ENCODE data around the gene CELA3A. TPM values are rescaled to one million over a fixed set of nuclear protein-coding genes. Genes with fewer than 3 reads are reported as not detected.
"Not testable (repeated sequence)": the region's sequence is repeated elsewhere in the genome, so short reads cannot be mapped to it uniquely, and the experiment has no call there.

The CELA3A gene
- total RNA-seq, 2 donors from 2014 or later, result 0.56 to 25.0 TPM

DNA sequence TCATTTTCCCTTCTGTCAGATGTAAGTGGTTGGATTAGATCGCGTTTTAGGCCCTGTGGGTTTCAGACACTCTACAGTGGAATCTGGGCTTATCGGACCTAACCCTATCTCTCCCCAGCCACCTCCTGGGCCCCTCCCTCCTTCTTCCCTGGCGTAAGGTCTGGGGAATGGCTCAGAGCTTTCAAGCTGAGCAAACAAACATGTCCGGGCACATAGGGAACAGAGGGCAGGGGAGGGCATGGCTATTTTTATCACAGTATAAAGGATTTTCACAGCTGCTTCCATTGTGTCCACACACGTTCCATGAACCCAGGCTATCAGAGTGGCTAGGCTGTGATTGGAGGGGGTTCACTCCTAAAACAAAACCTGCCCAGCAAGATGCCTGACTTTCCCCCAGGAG is 26.8 kb upstream of the CELA3A start:
- H3K36me3 ChIP-seq; H3K27ac ChIP-seq; H3K9ac ChIP-seq (ENCODE audit: low read depth in 2 of 2, low read length in 2 of 2); H3K27me3 ChIP-seq; H3K9me3 ChIP-seq; intact Hi-C loops (cut with DNase I); H3K4me1 ChIP-seq; H3K4me3 ChIP-seq: not testable (repeated sequence)
- DNase-seq, result peak; percentile 71

- DNase-seq; H3K9me3 ChIP-seq; intact Hi-C loops (cut with DNase I); H3K4me1 ChIP-seq; H3K36me3 ChIP-seq; H3K4me3 ChIP-seq; H3K27ac ChIP-seq; H3K9ac ChIP-seq (ENCODE audit: low read depth in 2 of 2, low read length in 2 of 2); H3K27me3 ChIP-seq: not testable (repeated sequence)
Observed at GRCh38 chr1:21975296-21975695, 26.2 kb upstream of the CELA3A start.

DNA sequence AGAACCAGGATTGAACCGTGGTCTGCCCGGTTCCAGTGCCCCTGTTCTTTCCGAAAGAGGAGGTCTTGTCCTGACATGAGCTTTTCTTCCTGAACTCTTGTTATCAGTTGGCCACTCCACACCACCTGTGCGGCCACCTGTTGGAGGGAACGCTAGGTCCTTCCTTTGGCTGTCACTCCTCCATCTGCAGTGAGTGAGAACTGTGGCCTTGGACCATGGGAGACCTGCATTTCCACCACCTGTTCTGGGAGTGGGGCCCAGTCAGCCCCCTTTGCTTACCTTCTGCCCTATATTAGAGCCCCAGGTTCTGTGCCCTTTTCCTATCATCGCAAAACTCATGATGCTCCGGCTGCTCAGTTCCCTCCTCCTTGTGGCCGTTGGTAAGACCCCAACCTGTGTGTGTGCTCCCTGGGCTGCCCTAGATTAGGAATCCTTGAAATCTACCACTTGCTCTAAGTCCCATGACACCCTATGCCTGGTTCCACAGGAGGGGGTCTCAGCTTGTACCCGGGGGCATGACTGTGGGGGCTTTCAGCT is 24.7 kb upstream of the CELA3A start, which contains the start of gene CELA3B:
TSS of gene CELA3B (plus strand) at position 320 of the 537 bp plus-strand sequence. CDS start at position 338, 18 bp downstream.
- H3K36me3 ChIP-seq; H3K27ac ChIP-seq; H3K4me1 ChIP-seq; H3K9ac ChIP-seq (ENCODE audit: low read depth in 2 of 2, low read length in 2 of 2); H3K9me3 ChIP-seq; H3K27me3 ChIP-seq; DNase-seq; intact Hi-C loops (cut with DNase I); H3K4me3 ChIP-seq: not testable (repeated sequence)

GRCh38 chr1:21978209-21978608 is 23.2 kb upstream of the CELA3A start:
- H3K4me3 ChIP-seq; H3K9ac ChIP-seq (ENCODE audit: low read depth in 2 of 2, low read length in 2 of 2); H3K27ac ChIP-seq; H3K4me1 ChIP-seq; H3K9me3 ChIP-seq; DNase-seq; intact Hi-C loops (cut with DNase I); H3K36me3 ChIP-seq; H3K27me3 ChIP-seq: not testable (repeated sequence)

DNA sequence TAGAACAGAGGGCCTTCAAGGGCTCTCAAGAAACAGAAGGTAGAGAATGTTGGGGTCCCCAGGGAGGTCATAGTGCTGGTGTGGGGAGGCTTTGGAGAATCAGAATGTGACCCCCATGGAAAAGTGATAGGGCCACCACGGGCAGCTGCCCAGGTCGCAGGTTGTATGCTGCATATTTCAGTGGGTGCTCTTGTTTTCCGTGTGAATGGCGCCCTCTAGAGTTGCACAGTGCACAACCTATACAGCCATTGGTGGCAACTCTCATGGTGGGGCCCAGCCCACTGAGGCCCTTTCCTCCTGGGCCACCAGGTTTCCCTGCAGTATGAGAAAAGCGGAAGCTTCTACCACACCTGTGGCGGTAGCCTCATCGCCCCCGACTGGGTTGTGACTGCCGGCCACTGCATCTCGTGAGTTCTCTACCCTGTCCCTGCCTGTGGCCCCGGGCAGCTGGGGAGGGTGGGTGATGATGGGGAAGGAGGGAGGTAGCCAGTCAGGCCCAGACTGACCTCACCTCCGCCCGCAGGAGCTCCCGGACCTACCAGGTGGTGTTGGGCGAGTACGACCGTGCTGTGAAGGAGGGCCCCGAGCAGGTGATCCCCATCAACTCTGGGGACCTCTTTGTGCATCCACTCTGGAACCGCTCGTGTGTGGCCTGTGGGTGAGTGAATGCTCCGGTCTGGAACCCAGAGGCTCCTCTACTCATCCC is 20.8 kb upstream of the CELA3A start:
- DNase-seq; H3K9me3 ChIP-seq; H3K4me1 ChIP-seq; H3K9ac ChIP-seq (ENCODE audit: low read depth in 2 of 2, low read length in 2 of 2); H3K36me3 ChIP-seq; H3K4me3 ChIP-seq; H3K27me3 ChIP-seq; intact Hi-C loops (cut with DNase I); H3K27ac ChIP-seq: not testable (repeated sequence)

GRCh38 chr1:21981253-21981652 is 20.2 kb upstream of the CELA3A start:
- DNase-seq; H3K36me3 ChIP-seq; intact Hi-C loops (cut with DNase I); H3K9ac ChIP-seq (ENCODE audit: low read depth in 2 of 2, low read length in 2 of 2); H3K4me3 ChIP-seq; H3K4me1 ChIP-seq; H3K27me3 ChIP-seq; H3K9me3 ChIP-seq; H3K27ac ChIP-seq: not testable (repeated sequence)

- DNase-seq; H3K9ac ChIP-seq (ENCODE audit: low read depth in 2 of 2, low read length in 2 of 2); H3K9me3 ChIP-seq; intact Hi-C loops (cut with DNase I); H3K27me3 ChIP-seq; H3K27ac ChIP-seq; H3K4me1 ChIP-seq; H3K36me3 ChIP-seq; H3K4me3 ChIP-seq: not testable (repeated sequence)
Observed at GRCh38 chr1:21982122-21982521, 19.3 kb upstream of the CELA3A start.

DNA sequence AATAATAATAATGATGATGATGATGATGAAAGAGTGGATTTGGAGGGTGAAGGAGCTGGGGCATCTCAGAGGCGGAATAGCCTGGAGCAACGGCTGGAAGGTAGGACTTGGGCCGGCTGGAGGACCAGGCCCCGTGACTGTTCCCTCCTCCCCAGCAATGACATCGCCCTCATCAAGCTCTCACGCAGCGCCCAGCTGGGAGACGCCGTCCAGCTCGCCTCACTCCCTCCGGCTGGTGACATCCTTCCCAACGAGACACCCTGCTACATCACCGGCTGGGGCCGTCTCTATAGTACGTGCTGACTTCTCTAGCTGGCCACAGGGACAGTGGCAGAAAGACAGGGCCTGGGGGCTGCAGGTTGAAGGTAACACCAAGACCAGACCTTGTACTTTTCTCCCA is 17.9 kb upstream of the CELA3A start:
- DNase-seq; H3K27ac ChIP-seq; intact Hi-C loops (cut with DNase I): not testable (repeated sequence)

GRCh38 chr1:21985893-21986292 is 15.6 kb upstream of the CELA3A start:
- DNase-seq; H3K27ac ChIP-seq; H3K27me3 ChIP-seq; intact Hi-C loops (cut with DNase I); H3K9ac ChIP-seq (ENCODE audit: low read depth in 2 of 2, low read length in 2 of 2); H3K36me3 ChIP-seq; H3K4me3 ChIP-seq; H3K4me1 ChIP-seq; H3K9me3 ChIP-seq: not testable (repeated sequence)

More for the DNA sequence above, 17.9 kb upstream of the CELA3A start:
- H3K4me1 ChIP-seq; H3K4me3 ChIP-seq; H3K36me3 ChIP-seq; H3K27me3 ChIP-seq; H3K9me3 ChIP-seq; H3K9ac ChIP-seq (ENCODE audit: low read depth in 2 of 2, low read length in 2 of 2): not testable (repeated sequence)

GRCh38 chr1:21986386-21986785 is 15.1 kb upstream of the CELA3A start:
- H3K9me3 ChIP-seq; H3K27ac ChIP-seq; H3K4me3 ChIP-seq; intact Hi-C loops (cut with DNase I); H3K4me1 ChIP-seq; H3K27me3 ChIP-seq; H3K9ac ChIP-seq (ENCODE audit: low read depth in 2 of 2, low read length in 2 of 2); H3K36me3 ChIP-seq; DNase-seq: not testable (repeated sequence)

DNA sequence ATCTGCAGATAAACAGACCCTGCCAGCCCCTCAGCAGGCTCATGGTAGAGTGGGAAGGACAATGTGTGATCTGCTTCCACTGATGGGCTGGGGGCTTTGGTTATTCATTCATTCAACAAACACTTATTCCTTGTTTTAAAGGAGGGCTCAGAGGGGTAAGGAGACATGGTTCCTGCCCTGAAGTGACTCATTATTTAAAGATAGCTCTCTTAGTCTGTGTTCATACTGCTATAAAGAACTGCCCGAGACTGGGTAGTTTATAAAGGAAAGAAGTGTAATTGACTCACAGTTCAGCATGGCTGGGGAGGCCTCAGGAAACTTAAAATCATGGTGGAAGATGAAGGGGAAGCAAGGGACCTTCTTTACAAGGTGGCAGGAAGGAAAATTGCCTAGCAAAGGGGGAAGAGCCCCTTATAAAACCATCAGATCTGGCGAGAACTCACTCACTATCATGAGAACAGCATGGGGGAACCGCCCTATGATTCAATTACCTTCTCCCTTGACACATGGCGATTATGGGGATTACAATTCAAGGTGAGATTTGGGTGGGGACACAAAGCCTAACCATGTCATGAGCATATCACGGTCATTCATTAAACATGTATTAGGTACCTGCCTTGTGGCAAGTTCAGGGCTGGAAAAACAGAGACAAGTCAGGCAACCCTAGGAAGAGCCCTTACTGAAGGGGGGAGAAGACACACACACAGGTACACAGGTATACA is 11.6 kb upstream of the CELA3A start:
- H3K4me1 ChIP-seq; H3K9ac ChIP-seq (ENCODE audit: low read depth in 2 of 2, low read length in 2 of 2); H3K9me3 ChIP-seq; H3K27me3 ChIP-seq; intact Hi-C loops (cut with DNase I); H3K4me3 ChIP-seq; DNase-seq; H3K36me3 ChIP-seq; H3K27ac ChIP-seq: not testable (repeated sequence)

DNA sequence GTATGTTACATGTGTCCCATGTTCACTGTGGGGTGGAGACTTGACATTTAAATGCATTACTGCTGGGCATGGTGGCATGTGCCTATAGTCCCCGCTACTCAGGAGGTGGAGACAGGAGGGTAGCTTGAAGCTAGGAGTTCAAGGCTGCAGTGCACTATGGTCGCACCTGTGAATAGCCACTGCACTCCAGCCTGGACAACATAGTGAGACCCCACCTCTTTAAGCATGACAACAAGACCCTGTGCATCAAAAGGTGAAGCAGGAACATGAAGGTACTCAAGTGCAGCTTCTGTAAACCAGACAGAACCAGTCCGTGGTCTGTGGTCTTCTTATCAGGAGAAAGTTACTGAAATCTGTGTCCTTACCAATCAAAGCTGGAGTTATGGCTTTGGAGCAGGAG is 9.3 kb upstream of the CELA3A start:
- H3K9ac ChIP-seq (ENCODE audit: low read depth in 2 of 2, low read length in 2 of 2); intact Hi-C loops (cut with DNase I); H3K27ac ChIP-seq; H3K27me3 ChIP-seq; H3K9me3 ChIP-seq; H3K36me3 ChIP-seq; H3K4me1 ChIP-seq; DNase-seq; H3K4me3 ChIP-seq: not testable (repeated sequence)

DNA sequence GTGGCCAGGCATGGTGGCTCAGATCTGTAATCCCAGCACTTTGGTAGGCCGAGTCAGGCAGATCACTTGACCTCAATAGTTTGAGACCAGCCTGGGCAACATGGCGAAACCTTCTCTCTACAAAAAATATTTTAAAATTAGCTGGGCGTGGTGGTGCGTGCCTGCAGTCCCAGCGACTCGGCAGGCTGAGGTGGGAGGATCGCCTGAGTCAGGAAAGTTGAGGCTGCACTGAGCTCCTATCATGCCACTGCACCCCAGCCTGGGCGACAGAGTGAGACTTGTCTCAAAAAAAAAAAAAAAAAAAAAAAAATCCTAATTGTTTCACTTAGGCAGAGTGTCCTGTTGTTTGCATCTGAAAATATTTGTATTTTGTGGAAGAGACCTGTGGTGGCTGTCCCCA is 6.7 kb upstream of the CELA3A start:
- intact Hi-C loops (cut with DNase I); H3K4me3 ChIP-seq; H3K9me3 ChIP-seq; H3K36me3 ChIP-seq; H3K27me3 ChIP-seq; H3K27ac ChIP-seq; H3K9ac ChIP-seq (ENCODE audit: low read depth in 2 of 2, low read length in 2 of 2); H3K4me1 ChIP-seq; DNase-seq: not testable (repeated sequence)

DNA sequence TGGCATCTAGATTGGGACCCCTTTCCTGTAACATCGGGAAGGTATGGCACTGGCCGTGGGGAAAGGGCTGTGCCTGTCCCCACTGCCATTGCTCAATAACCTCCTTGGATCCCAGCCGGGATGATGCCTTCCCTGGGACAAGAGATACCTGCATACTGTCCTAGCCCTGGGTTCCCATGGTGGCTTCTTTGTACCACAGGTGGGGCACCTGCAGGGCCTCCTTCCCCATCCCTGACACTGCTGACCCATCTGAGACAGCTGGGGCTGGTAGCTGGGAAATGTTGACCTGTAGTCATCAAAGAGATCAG is 4.8 kb upstream of the CELA3A start:
- H3K36me3 ChIP-seq; intact Hi-C loops (cut with DNase I); DNase-seq; H3K27me3 ChIP-seq; H3K4me3 ChIP-seq; H3K4me1 ChIP-seq; H3K9me3 ChIP-seq: not testable (repeated sequence)
- H3K9ac ChIP-seq (ENCODE audit: low read depth in 2 of 2, low read length in 2 of 2), result peak overlapping the region in 1 of 2 donors; percentile 34
- H3K27ac ChIP-seq, result peak overlapping the region; percentile 53
